Psoas muscle (tissue), 8 donors: ENCODE data around the gene C22orf39. TPM values are rescaled to one million over a fixed set of nuclear protein-coding genes. Genes with fewer than 3 reads are reported as not detected.

ENCODE experiments used
- ATAC-seq, 4 donors: fragments of 200-7000 bp; cut with Tn5 transposase; one replicate each; pipeline ENCODE4 v1.9.1; 2020; ENCODE audit warnings: moderate library complexity in 3 of 4, mild to moderate bottlenecking in 2 of 4
- DNase-seq, 2 donors: peaks; one replicate each; pipeline ENCODE4 v3.0.0-alpha.2; 2020
- H3K27ac ChIP-seq: fragments of 200-600 bp; one replicate; pipeline ENCODE4 v1.8.0; 2022
- H3K27me3 ChIP-seq, 3 donors: fragments of 200-600 bp in 1 of 3; one replicate each; pipeline versions ENCODE4 v1.6.1 to v1.8.0; 2013 to 2022; ENCODE audit warnings: low read length in 2 of 3, mild to moderate bottlenecking in 2 of 3, moderate library complexity in 1 of 3; ENCODE audit not compliant: insufficient read depth in 3 of 3
- H3K36me3 ChIP-seq, 2 donors: fragments of 200-600 bp in 1 of 2; one replicate each; pipeline versions ENCODE4 v1.6.1 to v1.8.0; 2013 to 2022; ENCODE audit warnings: low read depth in 1 of 2, mild to moderate bottlenecking in 1 of 2, moderate library complexity in 1 of 2; ENCODE audit not compliant: insufficient read depth in 1 of 2
- H3K4me1 ChIP-seq: fragments of 200-600 bp; one replicate; pipeline ENCODE4 v1.8.0; 2022
- H3K4me3 ChIP-seq: fragments of 200-600 bp; one replicate; pipeline ENCODE4 v1.8.0; 2022; ENCODE audit warnings: mild to moderate bottlenecking
- H3K9me3 ChIP-seq: fragments of 200-600 bp; one replicate; pipeline ENCODE4 v1.8.0; 2022
- WGBS, 3 donors: extraction: QIAGEN DNeasy Blood & Tissue Kit; methylation state at CpG; one replicate each; pipeline versions ENCODE4 v1.1.6 to v1.1.7; 2013; 5-methylcytosine and 5-hydroxymethylcytosine counted together
- intact Hi-C, 2 donors: fragments of 100-400 bp; cut with DNase I; formaldehyde crosslinking; loops; one replicate each; pipeline versions ENCODE4 v1.11.0 to v1.14.2; 2022
- polyA plus RNA-seq, 3 donors: library from polyadenylated mRNA; stranded (reverse); fragments of 200-250 nt; gene quantifications; one replicate each; pipeline ENCODE4 v1.2.3, GENCODE V29; 2013
- total RNA-seq, 4 donors: library from RNA; stranded (reverse); fragmentation: NEBNext Ultra II Directional in 2 of 4; extraction: Animal tissue kit (Norgen Biotek cat#: 25700) in 2 of 4; gene quantifications; one replicate each; pipeline versions ENCODE4 v1.2.1 to v1.2.4, GENCODE V29; 2021 to 2023
- TF ChIP-seq, protein P1 (sequence below): fragments of 200-600 bp; IDR thresholded peaks from one replicate; pipeline ENCODE4 v1.8.0; 2022; ENCODE audit warnings: antibody characterized with exemption
- donor health status: healthy with polysubstance abuse.
- donor health status: DM: no; HTN: no; CAD: no; lungs with moderate emphysema.
- donor health status: Bipolar disorder and iron deficiency.
- donor health status: healthy.
- donor health status: DM: yes; HTN: yes; CAD: no.
- donor health status: DM: no; HTN: no; CAD: no.
- donor health status: DM: no; HTN: no; CAD: no.
- donor health status: DM: yes; HTN: yes; CAD: no.

C22orf39 gene
- total and polyA plus RNA-seq, 7 donors: 60.9 to 104 (median 88.7) TPM

- no peak for ATAC-seq
- TF ChIP-seq, protein P1, sequence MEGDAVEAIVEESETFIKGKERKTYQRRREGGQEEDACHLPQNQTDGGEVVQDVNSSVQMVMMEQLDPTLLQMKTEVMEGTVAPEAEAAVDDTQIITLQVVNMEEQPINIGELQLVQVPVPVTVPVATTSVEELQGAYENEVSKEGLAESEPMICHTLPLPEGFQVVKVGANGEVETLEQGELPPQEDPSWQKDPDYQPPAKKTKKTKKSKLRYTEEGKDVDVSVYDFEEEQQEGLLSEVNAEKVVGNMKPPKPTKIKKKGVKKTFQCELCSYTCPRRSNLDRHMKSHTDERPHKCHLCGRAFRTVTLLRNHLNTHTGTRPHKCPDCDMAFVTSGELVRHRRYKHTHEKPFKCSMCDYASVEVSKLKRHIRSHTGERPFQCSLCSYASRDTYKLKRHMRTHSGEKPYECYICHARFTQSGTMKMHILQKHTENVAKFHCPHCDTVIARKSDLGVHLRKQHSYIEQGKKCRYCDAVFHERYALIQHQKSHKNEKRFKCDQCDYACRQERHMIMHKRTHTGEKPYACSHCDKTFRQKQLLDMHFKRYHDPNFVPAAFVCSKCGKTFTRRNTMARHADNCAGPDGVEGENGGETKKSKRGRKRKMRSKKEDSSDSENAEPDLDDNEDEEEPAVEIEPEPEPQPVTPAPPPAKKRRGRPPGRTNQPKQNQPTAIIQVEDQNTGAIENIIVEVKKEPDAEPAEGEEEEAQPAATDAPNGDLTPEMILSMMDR: no peak
- 84 to 93% (median 89%) methylated on average over 8 of the region's 8 CpGs for WGBS, 3 donors
- no peak overlapping the region for H3K27ac ChIP-seq
- no peaks in the 10 kb centered on the region for H3K9me3 ChIP-seq
- H3K36me3 ChIP-seq: peaks cover 20 to 84% of the 10 kb centered on the region in 2 donors
- intact Hi-C loops: loop anchor here in 1 of 2 donors (10.0 kb wide), 1 partner anchor 177 kb away; the partner anchor contains the start of gene CLTCL1
- peaks cover 40% of the 10 kb centered on the region for H3K4me1 ChIP-seq
- no peak for DNase-seq
- no peak overlapping the region for H3K4me3 ChIP-seq
- H3K27me3 ChIP-seq: no peaks in the 10 kb centered on the region
Measured at GRCh38 chr22:19472233-19472632, 24.7 kb upstream of the C22orf39 start.

DNA sequence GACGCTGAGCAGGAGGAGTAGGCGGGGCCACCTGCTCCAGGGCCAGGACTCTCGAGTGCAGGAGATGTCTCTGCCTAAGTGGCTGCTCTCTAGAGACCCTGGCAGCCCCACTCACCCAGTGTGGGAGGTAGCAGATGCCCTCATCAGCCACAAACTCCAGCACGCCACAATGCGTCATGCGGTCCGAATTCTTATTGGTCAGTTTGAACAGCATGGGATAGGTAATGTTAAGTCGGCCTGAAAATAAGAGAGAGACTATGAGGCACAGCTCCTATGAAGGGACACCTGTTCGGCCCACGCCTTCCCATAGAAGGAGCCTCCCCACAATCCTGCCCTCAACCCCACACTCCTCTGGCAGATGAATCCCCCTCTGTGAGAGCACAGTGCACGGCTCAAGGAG lies 24.1 kb upstream of the C22orf39 start:
- intact Hi-C loops: loop anchor here in 1 of 2 donors (10.0 kb wide), 1 partner anchor 177 kb away; the partner anchor contains the start of gene CLTCL1
- Histone ChIP-seq H3K36me3 (peaks cover 25 to 90% of the 10 kb centered on the region in 2 donors), H3K27me3 (no peaks in the 10 kb centered on the region), H3K9me3 (no peaks in the 10 kb centered on the region), H3K4me1 (peaks cover 33% of the 10 kb centered on the region), H3K27ac (no peak overlapping the region), H3K4me3 (no peak overlapping the region)
- DNase-seq (no peak), ATAC-seq (no peak)
- TF ChIP-seq, protein P1: no peak
- WGBS, 3 donors: 87 to 92% (median 90%) methylated on average over 11 of the region's 11 CpGs

DNA sequence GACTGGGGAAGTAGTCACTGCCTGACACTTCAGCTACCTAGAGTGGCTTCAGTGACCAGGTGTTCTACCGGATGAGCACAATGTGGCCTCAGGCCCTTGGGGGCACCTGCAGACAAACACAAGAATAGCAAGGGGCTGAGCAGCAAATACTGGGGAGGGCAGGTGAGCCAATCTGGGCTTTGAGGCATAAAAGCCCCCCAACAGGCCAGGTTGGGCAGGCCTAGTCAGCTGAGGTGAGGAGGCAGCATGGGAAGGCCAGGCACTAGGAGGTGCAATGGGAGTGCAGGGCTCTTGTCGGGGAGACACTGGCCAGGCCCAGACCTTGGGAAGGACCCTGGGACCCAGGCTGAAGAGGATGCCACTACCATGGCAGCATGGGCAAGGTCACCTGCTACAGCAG lies 22.5 kb upstream of the C22orf39 start:
- 89 to 97% (median 96%) methylated on average over 2 of the region's 2 CpGs for WGBS, 3 donors
- ATAC-seq: no peak
- peaks cover 25 to 100% of the 10 kb centered on the region in 2 donors for H3K36me3 ChIP-seq
- intact Hi-C loops: loop anchor here in 1 of 2 donors (10.0 kb wide), 1 partner anchor 175 kb away; the partner anchor contains the start of gene CLTCL1
- H3K27me3 ChIP-seq: no peaks in the 10 kb centered on the region
- no peak overlapping the region for H3K4me3 ChIP-seq
- no peaks in the 10 kb centered on the region for H3K9me3 ChIP-seq
- peaks cover 20% of the 10 kb centered on the region for H3K4me1 ChIP-seq
- H3K27ac ChIP-seq: no peak overlapping the region
- TF ChIP-seq, protein P1: no peak
- no peak for DNase-seq

DNA sequence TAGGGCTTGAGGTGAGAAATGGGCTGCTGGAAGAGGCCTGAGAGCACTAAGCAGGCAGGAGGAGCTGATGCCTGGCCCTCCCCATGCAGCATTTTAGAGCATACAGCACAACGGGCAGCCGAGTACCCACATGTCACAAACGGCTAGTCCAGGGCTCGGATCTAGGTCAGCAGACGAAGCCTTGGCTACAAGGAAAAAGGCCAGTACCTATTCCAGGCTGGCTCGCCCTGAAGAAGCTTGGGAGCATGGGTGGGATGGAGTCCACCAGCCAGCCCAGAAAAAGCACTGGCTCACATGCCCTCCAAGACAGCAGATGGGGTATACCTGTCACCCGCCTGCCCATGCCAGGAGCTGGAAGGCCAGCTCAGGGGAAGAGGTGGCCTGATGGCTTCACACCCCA lies 21.9 kb upstream of the C22orf39 start:
- DNase-seq (no peak), ATAC-seq (no peak)
- H3K27me3 ChIP-seq: no peaks in the 10 kb centered on the region
- TF ChIP-seq, protein P1: no peak
- H3K9me3 ChIP-seq: no peaks in the 10 kb centered on the region
- H3K4me3 ChIP-seq: no peak overlapping the region
- H3K36me3 ChIP-seq: peaks cover 25 to 100% of the 10 kb centered on the region in 2 donors
- H3K4me1 ChIP-seq: peaks cover 15% of the 10 kb centered on the region
- intact Hi-C loops: no loop called here
- 59 to 95% (median 73%) methylated on average over 7 of the region's 7 CpGs for WGBS, 3 donors
- H3K27ac ChIP-seq: no peak overlapping the region

- TF ChIP-seq, protein P1: no peak
- intact Hi-C loops: no loop called here
- no peak for ATAC-seq
- Histone ChIP-seq H3K27me3 (no peaks in the 10 kb centered on the region), H3K4me3 (no peak overlapping the region), H3K9me3 (no peaks in the 10 kb centered on the region), H3K4me1 (peaks cover 1% of the 10 kb centered on the region), H3K27ac (no peak overlapping the region), H3K36me3 (peaks cover 26 to 100% of the 10 kb centered on the region in 2 donors)
- DNase-seq: no peak
- WGBS, 3 donors: 92 to 96% (median 95%) methylated on average over 6 of the region's 6 CpGs
Measured at GRCh38 chr22:19467912-19468311, 20.4 kb upstream of the C22orf39 start.
